NCI-H510A (cell line): Measurements from ENCODE around the gene DHRS4L2.
"Not testable (repeated sequence)": the region's sequence is repeated elsewhere in the genome, so short reads cannot be mapped to it uniquely, and the experiment has no call there.

Experiments used
- DNase-seq: peaks from one replicate; lab custom pipeline; 2025; lab: John Stamatoyannopoulos, UW

Gene DHRS4L2

DNA sequence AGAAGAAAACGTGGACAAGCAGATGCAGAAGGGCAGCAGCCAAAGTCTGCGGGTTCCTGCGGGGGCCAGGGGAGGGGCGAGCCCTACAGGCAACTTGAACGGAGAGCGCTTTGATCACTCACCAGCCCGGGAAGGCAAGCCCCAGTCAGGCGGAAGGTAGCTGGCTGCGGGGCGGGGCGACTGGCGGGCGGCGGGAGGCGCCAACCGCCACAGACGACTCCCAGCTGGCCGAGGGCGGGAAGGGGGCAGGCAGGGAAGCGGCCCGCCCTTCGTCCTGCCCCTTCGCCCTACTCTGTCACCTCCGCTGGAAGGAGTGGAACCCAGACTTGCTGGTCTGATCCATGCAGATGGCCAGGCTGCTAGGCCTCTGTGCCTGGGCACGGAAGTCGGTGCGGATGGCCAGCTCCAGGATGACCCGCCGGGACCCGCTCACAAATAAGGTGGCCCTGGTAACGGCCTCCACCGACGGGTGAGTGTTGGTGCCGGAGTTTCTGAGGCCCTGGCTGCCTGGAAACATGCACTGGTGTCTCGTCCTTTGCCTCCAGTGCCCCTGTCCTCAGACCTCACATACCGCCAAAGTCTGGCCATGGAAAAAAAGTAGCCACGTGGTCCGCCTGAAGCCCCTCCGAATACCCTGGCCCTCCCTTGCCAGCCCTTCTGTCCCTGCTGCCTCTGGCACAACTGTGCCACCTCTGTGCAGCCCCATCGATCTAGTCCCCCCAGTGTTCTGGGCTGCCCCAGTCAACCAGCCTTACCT is at the start of gene DHRS4L2:
Gene DHRS4L2 (plus strand): TSS at position 323 of the 757 bp plus-strand sequence. CDS start 19 bp downstream, at position 342.
- DNase-seq: peak; percentile 86

DNA sequence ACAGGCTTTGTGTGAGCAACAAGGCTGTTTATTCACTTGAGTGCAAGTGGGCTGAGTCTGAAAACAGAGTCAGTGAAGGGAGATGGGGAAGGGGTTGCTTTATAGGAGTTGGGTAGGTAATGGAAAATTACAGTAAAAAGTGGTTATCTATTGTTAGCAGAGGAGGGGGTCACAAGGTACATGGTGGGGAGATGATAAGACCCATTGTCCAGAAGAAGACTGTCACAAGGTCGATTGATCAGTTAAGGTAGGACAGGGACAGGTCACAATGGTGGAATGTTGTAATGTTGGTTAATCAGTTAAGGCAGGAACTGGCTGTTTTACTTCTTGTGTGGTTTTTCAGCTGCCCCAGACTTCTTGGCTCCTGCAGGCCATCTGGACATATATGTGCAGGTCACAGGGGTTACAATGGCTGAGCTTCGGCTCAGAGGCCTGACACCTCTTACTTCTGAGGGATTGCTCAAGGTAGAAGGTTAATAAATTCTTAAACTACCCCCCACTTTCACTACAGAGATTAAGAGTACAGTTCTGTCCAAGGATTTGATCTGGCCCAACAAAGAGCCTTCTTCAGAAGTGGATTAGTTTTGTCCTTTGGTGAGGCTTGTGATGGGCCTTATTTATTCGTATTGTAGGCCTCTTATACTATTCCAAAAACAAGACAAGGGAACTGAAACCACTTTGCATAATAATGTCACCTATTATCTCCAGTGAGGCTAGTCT is 49.0 kb upstream of the DHRS4L2 start:
- no peak for DNase-seq

DNA sequence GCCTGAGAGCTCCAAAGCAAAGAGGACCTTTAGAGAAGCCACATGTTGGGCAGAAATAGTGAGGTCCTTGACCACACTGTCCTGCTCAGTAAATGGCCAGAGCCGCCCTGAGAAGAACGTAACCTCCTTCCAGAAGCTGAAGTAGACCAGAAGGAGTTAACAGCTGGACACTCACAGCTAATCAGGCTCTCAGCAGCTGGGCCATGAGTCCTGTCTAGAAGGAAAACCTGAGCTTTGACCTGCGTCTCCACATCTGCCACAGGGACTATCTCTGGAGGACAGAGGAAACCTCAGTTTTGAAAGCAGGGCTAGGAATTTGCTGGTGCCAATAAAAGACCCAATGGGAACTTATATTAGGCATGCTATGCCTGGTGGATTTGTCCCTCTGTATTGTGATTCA is 47.5 kb upstream of the DHRS4L2 start:
- no peak for DNase-seq

DNA sequence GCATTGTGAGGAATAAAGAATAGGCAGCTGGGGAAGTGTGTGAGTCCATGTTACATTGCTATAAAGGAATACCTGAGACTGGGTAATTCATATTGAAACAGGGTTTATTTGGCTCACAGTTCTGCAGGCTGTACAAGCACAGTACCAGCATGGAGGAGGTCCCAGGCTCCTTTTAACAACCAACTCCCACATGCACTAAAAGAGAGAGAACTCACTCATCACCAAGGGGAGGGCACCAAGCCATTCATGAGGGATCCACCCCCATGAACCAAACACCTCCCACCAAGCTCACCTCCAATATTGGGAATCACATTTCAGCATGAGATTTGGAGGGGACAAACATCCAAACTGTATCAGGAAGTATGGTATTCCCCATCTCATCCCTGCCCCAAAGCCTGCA is 47.1 kb upstream of the DHRS4L2 start:
- DNase-seq: no peak

DNA sequence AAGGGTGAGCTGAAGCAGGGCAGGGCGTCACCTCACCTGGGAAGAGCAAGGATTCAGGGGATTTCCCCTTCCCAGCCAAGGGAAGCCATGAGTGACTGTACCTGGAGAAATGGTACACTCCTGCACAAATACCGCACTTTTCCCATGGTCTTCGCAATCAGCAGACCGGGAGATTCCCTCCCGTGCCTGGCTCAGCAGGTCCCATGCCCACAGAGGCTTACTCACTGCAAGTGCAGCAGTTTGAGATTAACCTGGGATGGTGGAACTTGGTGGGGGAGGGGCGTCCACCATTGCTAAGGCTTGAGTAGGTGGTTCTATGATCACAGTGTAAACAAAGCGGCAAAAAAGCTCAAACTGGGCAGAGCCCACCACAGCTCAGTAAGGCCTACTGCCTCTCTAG is 46.1 kb upstream of the DHRS4L2 start:
- DNase-seq: no peak

DNA sequence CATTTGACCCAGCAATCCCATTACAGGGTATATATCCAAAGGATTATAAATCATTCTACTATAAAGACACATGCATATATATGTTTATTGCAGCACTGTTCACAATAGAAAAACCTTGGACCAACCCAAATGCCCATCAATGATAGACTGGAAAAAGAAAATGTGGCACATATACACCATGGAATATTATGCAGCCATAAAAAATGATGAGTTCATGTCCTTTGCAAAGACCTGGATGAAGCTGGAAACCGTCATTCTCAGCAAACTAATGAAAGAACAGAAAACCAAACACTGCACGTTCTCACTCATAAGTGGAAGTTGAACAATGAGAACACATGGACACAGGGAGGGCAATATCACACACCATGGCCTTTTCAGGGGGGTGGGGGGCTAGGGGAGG is 39.7 kb upstream of the DHRS4L2 start:
- not testable (repeated sequence) for DNase-seq

DNA sequence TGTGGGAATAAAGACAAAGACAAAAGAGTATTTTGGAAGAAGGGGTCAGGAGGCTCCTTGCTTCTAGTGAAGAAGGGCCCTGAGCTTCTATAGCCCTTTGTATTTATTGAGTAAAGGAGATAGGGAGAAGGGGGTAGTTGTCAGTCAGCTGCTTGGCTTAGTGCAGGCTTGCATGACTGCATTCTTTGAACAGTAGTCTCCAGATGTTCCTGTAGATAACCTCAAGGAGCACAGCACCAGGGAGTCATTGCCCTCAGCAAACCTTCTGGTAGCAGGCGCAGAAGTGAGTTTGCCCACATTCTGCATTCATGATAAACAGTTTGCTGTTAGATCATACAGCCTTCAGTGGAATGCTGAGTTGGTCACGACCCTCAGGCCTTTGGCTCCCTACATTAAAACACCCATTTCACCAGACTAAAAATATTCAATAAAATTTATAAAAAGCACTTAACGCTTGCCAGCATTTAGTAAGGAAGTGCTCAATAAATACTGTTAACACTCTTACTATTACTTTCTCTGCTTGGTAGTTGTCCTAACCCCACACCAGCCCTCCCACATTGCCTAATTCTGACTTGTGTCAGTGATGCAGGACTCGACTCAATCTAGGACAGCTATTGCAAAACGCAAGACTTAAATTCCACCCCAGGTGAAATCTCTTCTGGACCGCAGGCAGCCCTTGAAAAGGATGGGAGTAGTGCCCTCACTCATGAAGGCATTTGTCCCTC is 38.2 kb upstream of the DHRS4L2 start:
- no peak for DNase-seq

DNA sequence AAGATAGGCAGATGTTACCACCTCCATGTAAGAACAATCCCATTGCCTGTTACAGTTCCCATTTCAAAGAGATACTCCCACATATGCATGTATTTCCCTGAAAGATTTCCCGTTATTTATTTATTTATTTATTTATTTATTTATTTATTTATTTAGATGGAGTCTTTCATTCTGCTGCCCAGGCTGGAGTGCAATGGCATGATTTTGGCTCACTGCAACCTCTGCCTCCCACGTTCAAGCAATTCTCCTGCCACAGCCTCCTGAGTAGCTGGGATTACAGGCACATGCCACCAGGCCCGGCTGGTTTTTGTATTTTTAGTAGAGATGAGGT is 37.6 kb upstream of the DHRS4L2 start:
- not testable (repeated sequence) for DNase-seq

DNA sequence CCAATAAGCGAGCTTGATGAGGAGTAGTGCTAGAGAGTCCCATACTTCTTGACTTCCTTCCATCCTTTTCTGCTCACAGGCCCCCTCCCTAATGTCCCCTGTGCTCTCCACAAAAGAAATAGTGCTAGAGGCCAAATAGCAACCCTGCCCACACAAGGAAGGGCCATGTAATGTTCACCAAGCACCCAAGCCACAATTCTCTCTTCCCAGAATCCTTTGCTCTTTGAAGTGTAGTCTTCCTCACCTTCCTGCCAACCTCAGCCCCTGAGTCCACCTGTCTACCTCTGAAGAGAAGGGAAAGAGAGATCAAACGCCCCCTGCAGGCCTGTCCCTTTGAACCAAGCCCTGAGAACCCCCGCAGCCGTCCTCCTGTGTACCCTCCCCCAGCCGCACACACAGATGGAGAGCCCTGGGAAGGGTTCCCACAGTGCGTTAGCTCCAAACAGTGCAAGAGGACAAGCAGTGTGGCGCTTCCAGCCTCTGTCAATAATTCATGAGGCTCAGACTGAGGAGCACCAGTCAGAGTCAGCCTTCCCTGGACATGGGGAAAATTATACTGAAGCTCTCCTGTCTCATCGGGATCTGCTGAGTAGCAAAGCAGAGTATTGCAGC is 37.0 kb upstream of the DHRS4L2 start:
- no peak for DNase-seq

DNA sequence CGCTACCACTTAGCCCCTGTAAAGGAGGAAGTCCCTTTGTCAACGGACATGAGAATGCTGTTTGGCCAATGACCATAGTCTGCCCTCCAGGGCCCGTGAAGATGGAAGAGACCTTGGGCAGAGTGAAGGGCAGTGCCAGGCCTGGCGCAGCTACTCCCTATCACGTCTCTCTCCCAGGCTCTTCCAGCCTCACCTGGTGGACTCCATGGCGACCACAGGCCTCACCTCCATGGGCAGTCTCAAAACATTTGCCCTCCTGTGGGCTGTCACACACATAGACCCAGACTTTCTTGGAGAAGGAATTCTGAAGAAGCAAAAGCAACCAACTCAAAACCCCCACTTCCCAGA is 35.6 kb upstream of the DHRS4L2 start:
- DNase-seq: not testable (repeated sequence)

DNA sequence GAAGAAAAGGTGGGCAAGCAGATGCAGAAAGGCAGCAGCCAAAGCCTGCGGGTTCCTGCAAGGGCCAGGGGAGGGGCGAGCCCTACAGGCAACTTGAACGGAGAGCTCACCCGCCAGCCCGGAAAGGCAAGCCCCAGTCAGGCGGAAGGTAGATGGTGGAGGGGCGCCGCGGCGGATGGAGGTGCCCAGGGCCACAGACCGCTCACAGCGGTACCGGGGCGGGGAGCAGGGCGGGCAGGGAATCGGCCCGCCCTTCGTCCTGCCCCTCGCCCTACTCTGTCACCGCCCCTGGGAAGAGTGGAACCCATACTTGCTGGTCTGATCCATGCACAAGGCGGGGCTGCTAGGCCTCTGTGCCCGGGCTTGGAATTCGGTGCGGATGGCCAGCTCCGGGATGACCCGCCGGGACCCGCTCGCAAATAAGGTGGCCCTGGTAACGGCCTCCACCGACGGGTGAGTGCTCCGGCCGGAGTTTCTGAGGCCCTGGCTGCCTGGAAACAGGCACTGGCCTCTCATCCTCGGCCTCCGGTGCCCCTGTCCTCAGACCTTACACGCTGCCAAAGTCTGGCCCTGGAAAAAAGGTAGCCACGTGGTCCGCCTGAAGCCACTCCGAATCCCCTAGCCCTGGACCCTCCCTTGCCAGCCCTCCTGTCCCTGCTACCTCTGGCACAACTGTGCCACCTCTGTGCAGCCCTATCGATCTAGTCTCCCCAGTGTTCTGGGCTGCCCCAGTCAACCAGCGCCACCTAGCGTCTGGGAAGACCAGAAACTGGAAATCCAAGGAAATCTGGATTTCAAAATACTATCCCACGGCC is 35.1 kb upstream of the DHRS4L2 start, which contains the start of gene DHRS4:
Gene DHRS4 (plus strand): TSS at position 307 of the 815 bp plus-strand sequence. CDS start 19 bp downstream, at position 326.
- peak; percentile 73 for DNase-seq

DNA sequence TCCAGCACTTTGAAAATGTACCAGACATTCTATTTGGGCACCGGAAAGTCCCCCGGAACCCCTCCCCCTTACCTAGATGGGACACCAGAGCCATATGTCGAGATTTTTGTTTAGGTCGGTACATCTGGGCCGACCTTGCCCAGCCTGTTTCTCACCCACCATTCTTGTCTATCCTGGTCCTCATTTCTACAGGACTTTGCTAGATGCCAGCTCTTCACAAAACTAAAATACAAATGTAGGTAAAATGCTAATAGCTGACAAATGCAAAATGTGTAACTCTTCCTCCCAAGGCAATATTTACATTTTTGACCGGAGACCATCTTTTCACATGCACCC is 34.5 kb upstream of the DHRS4L2 start:
- DNase-seq: not testable (repeated sequence)

DNA sequence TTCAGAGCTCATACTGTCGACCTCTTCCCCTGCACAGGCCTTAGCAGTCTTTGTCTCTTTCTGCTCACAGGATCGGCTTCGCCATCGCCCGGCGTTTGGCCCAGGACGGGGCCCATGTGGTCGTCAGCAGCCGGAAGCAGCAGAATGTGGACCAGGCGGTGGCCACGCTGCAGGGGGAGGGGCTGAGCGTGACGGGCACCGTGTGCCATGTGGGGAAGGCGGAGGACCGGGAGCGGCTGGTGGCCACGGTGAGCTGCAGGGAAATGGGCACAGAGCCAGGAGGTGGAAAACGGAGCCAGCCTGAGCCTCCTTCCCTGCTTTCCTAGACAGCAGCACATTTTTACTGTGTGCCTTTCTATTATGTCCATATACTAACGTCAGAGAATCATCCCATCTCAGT is 33.8 kb upstream of the DHRS4L2 start:
- not testable (repeated sequence) for DNase-seq

DNA sequence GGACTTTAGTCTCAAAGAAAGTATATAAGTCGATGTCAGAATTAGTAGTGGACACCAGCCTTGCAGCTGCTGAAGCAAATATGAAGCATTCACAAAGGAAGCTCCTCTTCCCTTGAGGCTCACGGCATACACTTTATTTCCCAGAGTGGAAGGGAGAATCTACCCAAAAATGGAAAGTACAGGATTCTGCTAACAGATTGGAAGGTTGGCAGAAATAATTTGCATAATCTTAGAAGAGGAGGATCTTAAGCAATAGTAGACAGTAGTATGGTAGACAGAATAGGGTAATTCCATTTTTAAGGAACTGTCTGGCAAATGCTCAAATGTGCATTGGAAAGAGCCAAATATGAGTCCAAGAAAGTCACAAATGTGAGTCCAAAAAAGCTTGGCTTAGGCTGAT is 32.9 kb upstream of the DHRS4L2 start:
- DNase-seq: not testable (repeated sequence)

DNA sequence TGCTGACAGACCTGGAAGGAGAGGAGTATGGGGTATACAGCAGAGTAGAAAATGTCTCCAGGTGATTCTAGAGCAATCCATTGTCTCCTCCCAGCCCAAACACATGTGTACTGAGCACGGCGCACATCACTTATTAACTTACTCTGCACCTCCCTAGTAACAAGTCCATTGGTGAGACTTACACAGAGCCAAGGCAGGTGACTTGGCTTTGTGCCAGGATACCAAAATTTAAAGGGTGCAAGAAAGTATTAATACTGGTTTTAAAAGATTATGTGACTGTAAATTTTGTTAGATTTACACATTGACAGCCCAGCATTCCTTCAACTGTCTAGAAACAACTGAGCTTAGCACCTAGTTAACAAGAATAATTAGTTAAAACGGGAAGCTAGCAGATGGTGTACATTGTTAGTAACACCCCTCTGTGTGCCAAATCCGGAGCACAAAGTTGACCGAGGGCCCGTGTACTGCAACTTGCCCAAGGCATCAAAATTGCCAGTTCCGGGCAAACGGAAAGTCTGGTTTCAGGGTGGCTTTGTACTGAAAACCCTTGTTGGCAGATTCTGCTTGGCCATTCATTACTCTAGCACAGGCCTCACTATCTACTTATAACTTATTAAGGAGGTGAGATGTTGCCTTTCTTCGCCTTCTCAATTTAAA is 30.7 kb upstream of the DHRS4L2 start:
- not testable (repeated sequence) for DNase-seq

DNA sequence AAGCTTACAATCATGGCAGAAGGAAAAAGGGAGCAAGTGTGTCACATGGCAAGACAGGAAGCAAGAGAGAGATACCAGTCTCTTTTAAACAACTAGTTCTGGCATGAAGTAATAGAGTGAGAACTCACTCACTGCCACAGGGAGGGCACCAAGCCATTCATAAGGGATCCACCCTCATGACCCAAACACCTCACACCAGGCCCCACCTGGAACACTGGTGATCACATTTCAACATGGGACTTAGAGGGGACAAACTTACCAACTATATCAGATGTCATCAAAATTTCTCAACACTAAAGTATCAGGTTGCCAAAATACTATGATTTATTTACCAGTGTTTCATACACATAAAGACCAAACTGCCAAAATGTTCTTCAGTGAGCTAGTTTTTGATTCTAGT is 27.8 kb upstream of the DHRS4L2 start:
- DNase-seq: not testable (repeated sequence)

DNA sequence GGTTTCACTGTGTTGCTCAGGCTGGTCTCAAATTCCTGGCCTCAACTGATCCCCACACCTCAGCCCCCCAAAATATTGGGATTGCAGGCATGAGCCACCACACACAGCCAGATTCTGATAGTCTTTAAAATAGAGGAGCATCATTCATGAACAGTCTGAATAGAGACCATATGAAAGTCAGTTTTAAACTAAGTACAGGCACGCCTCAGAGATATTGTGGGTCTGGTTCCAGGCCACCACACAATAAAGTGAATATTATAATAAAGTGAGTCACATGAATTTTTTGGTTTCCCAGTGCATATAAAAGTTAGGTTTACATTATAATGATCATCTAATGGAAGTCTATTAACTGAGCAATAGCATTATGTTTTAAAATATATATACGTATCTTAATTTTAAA is 27.0 kb upstream of the DHRS4L2 start:
- DNase-seq: not testable (repeated sequence)

DNA sequence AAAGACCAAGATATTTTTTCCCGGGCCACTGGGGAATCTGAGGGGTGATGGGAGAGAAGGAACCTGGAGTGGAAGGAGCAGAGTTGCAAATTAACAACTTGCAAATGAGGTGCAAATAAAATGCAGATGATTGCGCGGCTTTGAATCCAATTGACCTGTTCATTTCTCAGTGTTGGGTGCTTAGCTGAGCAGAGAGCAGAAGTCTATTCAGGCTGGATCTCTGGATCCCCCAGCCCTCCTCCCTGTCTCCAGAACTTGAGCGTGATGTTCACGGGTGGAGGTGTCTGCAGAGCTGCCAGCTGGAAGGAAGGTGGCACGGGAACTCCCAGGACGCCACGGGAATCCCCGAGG is 19.6 kb upstream of the DHRS4L2 start:
- not testable (repeated sequence) for DNase-seq

DNA sequence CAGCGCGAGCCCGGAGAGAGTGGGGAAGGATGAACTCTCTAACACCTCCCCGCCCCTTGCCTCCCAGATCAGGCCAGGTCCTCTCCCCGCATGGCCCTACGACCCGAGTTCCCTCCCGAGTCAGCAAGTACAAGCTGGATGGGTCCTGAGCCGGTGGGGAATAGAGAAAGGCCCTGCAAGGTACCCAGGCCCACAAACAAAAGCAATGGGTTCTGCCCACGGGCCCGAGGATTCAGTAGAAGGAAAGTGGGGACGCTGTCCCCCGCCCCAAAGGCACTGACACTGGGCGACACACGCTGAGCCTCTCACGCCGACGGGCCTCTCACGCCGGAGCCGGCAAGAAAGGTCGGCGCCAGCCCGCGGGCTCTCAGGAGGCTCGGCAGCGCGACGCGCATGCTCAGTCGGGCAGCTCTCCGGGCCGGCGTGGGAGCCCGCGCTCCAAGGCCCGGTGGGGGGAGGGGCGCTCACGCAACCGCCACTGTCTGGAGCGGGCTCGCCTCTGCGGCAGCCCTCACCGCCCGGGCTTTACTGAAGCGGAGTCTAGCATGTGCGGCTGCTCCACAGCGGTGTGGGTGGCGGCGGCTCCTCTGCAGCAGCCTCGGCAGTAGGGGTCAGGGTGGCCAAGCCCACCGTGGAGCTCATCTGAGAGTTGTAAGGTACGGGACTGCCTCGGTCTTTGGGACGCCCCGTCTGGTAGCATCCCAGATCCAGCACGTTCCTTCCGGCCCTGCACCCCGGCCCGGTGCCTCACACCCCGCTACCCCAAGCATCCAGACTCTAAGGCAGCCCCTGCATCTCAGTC is 19.0 kb upstream of the DHRS4L2 start:
- DNase-seq: not testable (repeated sequence)

DNA sequence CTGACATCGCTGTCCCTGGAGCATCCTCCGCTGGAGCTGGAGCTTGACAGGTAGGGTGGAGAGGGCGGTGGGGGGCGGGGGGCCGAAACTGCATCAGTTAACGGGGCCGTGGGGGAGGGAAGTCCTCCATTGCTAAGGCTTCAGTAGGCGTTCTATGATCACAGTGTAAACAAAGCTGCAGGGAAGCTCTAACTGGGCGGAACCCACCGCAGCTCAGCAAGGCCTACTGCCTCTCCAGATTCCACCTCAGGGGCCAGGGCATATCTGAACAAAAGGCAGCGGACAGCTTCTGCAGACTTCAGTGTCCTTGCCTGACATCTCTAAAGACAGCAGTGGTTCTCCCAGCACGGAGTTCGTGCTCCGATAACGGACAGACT is 18.5 kb upstream of the DHRS4L2 start:
- DNase-seq: not testable (repeated sequence)
